ENCODE results near the gene MYO1C.

GRCh38 chr17:1504866-1505265 is 12.4 kb upstream of the MYO1C start:
- no peak for TF ChIP-seq CTCF (conservative IDR thresholded peaks at IDR 0.05 in 1 of 2, IDR thresholded peaks at IDR 0.05 in 1 of 2; ENCODE audit: low read depth in 1 of 2, low read length in 2 of 2)
- no peak for TF ChIP-seq EZH2 (IDR thresholded peaks at IDR 0.05; ENCODE audit: low read length, missing control alignments)
